Suprapubic skin (tissue), 4 donors: Measurements from ENCODE around the gene KCNK18. TPM values are rescaled to one million over a fixed set of nuclear protein-coding genes. Genes with fewer than 3 reads are reported as not detected.
A peak's percentile ranks its signal among the peaks of the same experiment; 100 is the strongest.

Experiments
- DNase-seq, 2 donors: peaks; one replicate each; pipeline ENCODE4 v3.0.0-alpha.2; 2019; ENCODE audit warnings: low spot score in 2 of 2
- H3K27ac ChIP-seq: fragments of 200-600 bp; sonication (generic); one replicate; pipeline ENCODE4 v1.5.1; 2019
- H3K27me3 ChIP-seq: fragments of 200-600 bp; sonication (generic); one replicate; pipeline ENCODE4 v1.5.1; 2019
- H3K36me3 ChIP-seq: fragments of 200-600 bp; sonication (generic); one replicate; pipeline ENCODE4 v1.5.1; 2019
- H3K4me1 ChIP-seq: fragments of 200-600 bp; sonication (generic); one replicate; pipeline ENCODE4 v1.5.1; 2019
- H3K4me3 ChIP-seq: fragments of 200-600 bp; sonication (generic); one replicate; pipeline ENCODE4 v1.5.1; 2019; ENCODE audit warnings: mild to moderate bottlenecking
- H3K9me3 ChIP-seq: fragments of 200-600 bp; sonication (generic); one replicate; pipeline ENCODE4 v1.5.1; 2019
- CTCF ChIP-seq, 2 donors: fragments of 200-600 bp in 1 of 2; fragments of 450-650 bp in 1 of 2; sonication (generic) in 1 of 2; IDR thresholded peaks; one replicate each; pipeline ENCODE4 v1.5.1; 2016 to 2019; ENCODE audit warnings: antibody characterized with exemption in 2 of 2, mild to moderate bottlenecking in 1 of 2, moderate library complexity in 1 of 2
- EP300 ChIP-seq: sonication (generic); formaldehyde crosslinking; IDR thresholded peaks from one replicate; pipeline ENCODE4 v1.6.1; 2017; ENCODE audit warnings: antibody characterized with exemption
- POLR2A ChIP-seq, 2 donors: fragments of 450-650 bp; IDR thresholded peaks; one replicate each; pipeline ENCODE4 v1.6.1; 2017; ENCODE audit warnings: antibody characterized with exemption in 2 of 2, mild to moderate bottlenecking in 2 of 2, moderate library complexity in 2 of 2
- POLR2AphosphoS5 ChIP-seq, 3 donors: sonication (generic); formaldehyde crosslinking; IDR thresholded peaks; one replicate each; pipeline ENCODE4 v1.6.1; 2017; ENCODE audit warnings: antibody characterized with exemption in 3 of 3
- WGBS: methylation state at CpG from one replicate; pipeline ENCODE4 v1.1.5; 2018; 5-methylcytosine and 5-hydroxymethylcytosine counted together
- total RNA-seq, 4 donors: library from RNA; depleted of rRNA; stranded (reverse); fragments of >200 nt; gene quantifications; one replicate each; pipeline ENCODE4 v1.1.0, GENCODE V29; 2016

The KCNK18 gene
- total RNA-seq, 4 donors from 2014 or later = not detected

DNA sequence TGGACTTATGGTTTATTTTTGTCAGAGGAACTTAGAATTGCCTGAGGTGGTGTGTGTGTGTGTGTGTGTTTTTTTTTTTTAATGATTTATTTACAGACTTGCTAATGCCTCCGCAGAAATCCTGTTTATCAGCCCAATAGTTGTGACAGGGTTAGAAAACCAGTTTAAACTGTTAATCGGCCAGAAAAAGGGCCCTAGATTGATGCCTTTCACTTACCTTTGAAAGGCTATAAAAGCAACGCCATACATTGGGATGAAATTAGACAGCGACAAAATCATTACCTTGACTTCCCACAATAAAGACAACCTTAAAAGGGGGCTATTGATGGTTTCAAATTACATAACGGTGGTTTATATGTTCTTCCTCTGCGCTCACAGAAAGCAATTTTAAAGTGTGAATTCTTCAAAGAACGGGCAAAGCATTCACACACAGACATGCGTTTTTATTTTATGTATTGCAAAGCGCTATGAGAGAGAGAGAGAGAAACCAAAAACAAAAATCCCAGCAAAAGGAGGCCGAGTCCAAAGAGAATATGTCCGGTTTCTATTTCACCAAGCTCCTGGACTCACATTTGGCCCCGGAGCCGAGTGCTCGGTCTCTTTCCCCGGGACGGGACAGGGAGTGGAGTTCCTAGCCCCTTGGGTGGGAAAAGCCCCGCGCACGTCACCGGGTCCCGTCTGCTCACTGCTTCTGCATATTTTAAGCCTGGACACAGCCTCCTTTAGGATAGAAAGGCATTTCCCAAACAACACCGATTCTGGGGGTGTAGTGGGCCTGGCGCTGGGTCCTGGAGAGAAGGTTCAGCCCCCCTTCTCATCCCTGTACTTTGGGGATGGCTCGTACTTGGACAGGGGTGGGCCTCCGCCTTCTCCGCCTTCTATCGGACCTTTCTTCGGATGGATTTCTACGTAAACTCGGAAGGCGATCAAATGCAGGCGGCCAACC lies 32.4 kb upstream of the KCNK18 start:
- H3K27me3 ChIP-seq = peaks cover 100% of the 10 kb centered on the region
- 7% methylated on average over 32 of the region's 32 CpGs for WGBS
- no peak overlapping the region for H3K27ac ChIP-seq
- no peak for DNase-seq
- no peaks in the 10 kb centered on the region for H3K9me3 ChIP-seq
- H3K4me1 ChIP-seq = peaks cover 55% of the 10 kb centered on the region
- no peak for TF ChIP-seq EP300
- TF ChIP-seq POLR2AphosphoS5 (IDR thresholded peaks at IDR 0.05) = no peak
- no peak for TF ChIP-seq POLR2A (IDR thresholded peaks at IDR 0.05)
- TF ChIP-seq CTCF (IDR thresholded peaks at IDR 0.05) = no peak
- H3K4me3 ChIP-seq = peak overlapping the region; percentile 45
- no peaks in the 10 kb centered on the region for H3K36me3 ChIP-seq

DNA sequence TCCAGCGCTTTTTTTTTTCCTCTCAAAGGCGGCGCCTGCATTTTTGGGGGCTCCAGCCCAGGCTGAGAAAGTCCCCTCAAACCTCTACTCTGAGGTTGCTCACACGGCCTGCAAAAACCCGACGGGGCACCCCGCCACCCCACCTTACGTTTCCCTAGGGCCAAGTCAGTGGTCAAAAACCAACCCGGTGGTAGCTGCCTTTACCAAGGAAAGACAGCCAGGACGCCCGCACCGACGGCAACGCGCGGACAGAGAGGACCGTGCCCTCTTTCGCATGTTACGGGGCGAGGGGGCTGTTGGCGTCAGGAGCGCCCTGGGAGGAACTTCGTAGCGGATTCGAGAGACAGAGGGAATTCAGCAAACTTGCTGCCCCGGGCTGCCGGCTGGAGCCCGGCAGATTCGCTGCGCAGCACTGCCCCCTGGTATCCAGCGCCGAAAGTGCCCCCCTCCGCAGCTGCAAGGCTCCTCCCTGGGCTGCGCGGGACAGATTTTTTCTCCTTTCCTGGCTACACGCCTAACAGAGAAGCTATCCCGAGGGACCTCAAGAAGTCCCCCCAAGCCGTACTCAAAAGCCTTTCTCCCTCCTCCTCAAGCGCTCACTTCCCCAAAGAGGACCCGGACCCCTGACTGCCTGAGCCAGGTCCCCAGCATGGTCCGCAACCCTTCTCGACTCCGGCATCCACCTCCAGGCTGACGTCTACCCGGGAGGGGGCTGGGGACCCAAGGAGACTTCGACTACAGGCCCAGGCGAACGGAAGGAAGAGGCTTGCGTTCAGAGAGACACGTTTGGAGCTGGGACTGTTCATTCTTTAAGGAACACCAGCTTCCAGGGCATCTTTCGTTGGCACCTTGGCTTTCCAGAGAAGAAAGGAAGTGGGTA lies 31.5 kb upstream of the KCNK18 start:
- Histone ChIP-seq H3K27ac (no peak overlapping the region), H3K4me1 (peaks cover 55% of the 10 kb centered on the region), H3K27me3 (peaks cover 100% of the 10 kb centered on the region), H3K4me3 (peak overlapping the region; percentile 45), H3K9me3 (no peaks in the 10 kb centered on the region), H3K36me3 (no peaks in the 10 kb centered on the region)
- TF ChIP-seq POLR2A (IDR thresholded peaks at IDR 0.05) = no peak
- TF ChIP-seq CTCF (IDR thresholded peaks at IDR 0.05) = peak in 1 of 2 donors; percentile 48
- WGBS = 2% methylated on average over 27 of the region's 51 CpGs
- peak in 1 of 2 donors; percentile 64 for DNase-seq

DNA sequence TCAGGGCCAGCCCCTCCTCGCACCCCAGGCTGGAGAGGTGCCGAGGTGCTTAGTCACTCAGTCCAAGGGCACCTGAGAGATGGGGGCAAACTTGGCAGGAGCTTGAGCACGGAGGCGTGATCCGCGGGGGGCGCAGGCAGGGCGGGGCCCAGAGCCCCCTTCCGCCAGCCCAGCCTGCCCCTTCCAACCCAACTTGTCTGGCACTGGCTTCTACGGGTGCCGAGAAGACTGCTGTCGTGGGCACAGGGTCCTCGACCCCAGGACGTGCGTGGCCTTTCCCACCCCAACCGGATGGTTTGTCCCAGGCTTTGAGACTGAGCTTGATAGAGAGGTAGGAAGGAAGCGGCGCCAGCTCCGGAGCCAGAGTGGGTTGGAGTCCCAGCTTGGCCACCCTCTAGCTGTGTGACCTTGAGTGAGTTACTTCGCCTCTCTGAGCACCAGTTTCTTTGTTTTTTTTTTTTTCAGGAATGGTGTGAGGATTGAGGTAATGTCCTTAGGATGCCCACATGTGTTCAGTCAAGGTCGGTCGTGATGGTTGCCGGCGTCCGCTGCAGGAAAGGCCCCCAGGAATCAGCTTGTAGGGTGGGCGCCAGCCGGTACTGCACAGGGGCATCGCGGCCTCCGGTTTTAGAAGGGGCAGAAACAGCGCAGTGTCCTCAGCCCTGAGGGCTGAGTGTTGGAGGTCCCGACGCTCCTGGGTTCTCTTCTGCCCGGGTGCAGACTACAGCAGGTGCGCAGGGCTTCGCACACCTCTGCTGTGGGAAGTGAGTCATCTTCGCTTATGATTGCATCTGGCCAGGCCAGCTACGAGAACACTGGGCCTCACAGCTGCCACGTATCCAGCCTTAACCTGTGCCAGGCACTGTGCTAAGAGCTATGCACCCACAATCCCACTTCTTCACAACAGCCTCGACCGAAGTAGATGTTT lies 30.6 kb upstream of the KCNK18 start:
- no peak overlapping the region for H3K27ac ChIP-seq
- no peak for DNase-seq
- H3K4me3 ChIP-seq = no peak overlapping the region
- H3K36me3 ChIP-seq = no peaks in the 10 kb centered on the region
- TF ChIP-seq EP300 (no peak), POLR2AphosphoS5 (IDR thresholded peaks at IDR 0.05) (no peak), POLR2A (IDR thresholded peaks at IDR 0.05) (no peak), CTCF (IDR thresholded peaks at IDR 0.05) (no peak)
- H3K9me3 ChIP-seq = no peaks in the 10 kb centered on the region
- H3K4me1 ChIP-seq = peaks cover 55% of the 10 kb centered on the region
- WGBS = 10% methylated on average over 34 of the region's 41 CpGs
- peaks cover 100% of the 10 kb centered on the region for H3K27me3 ChIP-seq

- Histone ChIP-seq H3K9me3 (no peaks in the 10 kb centered on the region), H3K27ac (no peak overlapping the region), H3K36me3 (no peaks in the 10 kb centered on the region), H3K4me3 (peak overlapping the region; percentile 31), H3K4me1 (peaks cover 52% of the 10 kb centered on the region), H3K27me3 (peaks cover 100% of the 10 kb centered on the region)
- TF ChIP-seq POLR2A (IDR thresholded peaks at IDR 0.05) (no peak), EP300 (no peak)
- 0% methylated on average over 3 of the region's 21 CpGs for WGBS
- no peak for DNase-seq
Observed at GRCh38 chr10:117167346-117167788, 29.9 kb upstream of the KCNK18 start.
